GM19193 (cell line): ENCODE results near the gene POLR2J.

Experiments used
- POLR2A ChIP-seq: IDR thresholded peaks from 4 replicates; pipeline ENCODE4 v1.6.1; 2011; ENCODE audit not compliant: insufficient read depth, insufficient read length; ENCODE audit errors: extremely low read depth

POLR2J gene

DNA sequence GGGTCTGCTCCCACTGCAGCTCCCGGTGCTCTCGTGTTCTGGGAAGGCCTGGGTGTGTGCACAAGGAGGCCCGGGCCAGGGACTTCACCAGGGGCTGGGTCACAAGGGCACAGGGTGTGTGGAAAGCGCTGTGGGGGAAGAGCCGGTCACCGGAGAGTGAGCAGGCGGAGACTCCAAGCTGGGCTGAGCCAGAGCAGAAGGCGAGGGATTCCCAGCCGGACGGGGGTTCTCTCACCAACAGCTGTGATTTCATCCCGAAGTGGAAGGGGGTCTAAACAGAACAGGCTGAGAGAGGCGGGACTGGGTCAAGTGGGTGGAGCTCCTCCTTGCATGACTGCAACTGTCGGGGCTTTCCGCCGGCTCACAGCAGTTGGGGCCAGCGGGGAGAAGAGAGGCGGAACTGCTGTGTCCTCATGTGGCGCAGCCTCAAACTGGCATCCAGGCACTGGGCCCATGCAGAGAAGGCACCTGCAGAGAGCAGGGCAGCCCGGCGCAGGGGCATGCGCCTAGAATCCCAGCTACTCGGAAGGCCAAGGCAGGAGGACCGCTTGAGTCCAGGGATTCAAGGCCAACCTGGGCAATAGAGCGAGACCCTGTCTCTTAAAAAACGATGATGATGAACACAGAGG, 53.0 kb downstream of the POLR2J start:
- peak; percentile 86 for TF ChIP-seq POLR2A

- TF ChIP-seq POLR2A = no peak
These were observed 53.9 kb downstream of the POLR2J start for GRCh38 chr7:102424787-102425218.

DNA sequence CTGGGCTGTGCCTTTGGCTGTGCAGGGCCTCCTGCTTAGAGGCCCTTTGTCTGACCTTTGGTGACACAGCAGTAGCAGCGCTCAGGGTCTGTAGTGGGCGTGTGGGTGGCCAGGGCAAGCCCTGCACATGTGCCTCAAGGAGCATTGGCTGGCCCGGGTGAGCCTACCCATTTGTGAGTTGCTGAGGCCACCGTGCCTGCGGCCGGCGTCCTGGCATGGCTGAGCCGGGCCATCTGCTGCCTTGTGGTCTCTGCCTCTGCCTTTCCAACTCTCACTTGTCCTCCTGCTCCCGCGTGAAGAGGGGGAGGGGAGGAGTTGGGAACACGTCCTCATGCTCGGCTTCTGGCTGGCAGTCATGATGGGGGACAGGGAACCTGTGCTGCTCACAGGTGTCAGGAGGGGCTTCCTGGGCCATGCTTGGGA, 54.6 kb downstream of the POLR2J start:
- TF ChIP-seq POLR2A = no peak
